ENCODE results near the gene VPS26C. TPM values are rescaled to one million over a fixed set of nuclear protein-coding genes. Genes with fewer than 3 reads are reported as not detected.

Gene VPS26C
- total RNA-seq, 2 experiments from 2014 or later: 96.2 to 98.7 TPM

DNA sequence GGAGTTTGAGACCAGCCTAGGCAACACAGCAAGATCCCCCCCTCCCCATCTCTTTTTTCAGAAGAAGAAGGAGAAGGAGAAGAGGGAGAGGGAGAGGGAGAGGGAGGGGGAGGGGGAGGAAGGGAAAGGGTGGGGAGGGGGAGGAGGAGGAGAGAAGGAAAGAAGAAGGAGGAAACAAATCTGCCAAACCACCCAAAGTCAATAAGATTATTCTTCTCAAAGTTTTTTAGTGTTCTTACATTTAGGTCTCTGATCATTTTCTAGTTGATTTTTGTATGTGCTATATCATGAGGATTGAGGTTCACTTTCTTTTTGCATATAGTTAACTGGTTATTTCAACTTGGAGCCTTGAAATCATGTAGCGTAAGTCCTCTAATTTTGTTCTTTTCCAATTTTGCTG is 56.3 kb downstream of the VPS26C start:
- peaks cover 26% of the 10 kb centered on the region for H3K4me1 Mint-ChIP-seq (ENCODE audit: low read depth)
- ChIA-PET POLR2A (no interaction called here), CTCF (no interaction called here)
- H3K36me3 Mint-ChIP-seq (ENCODE audit: low read depth): peaks cover 5% of the 10 kb centered on the region
- H3K27ac Mint-ChIP-seq: no peak overlapping the region
- H3K9me3 Mint-ChIP-seq (ENCODE audit: insufficient read depth): no peaks in the 10 kb centered on the region
- ATAC-seq (no peak), DNase-seq (no peak)
- H3K4me3 Mint-ChIP-seq: no peak overlapping the region
- H3K27me3 Mint-ChIP-seq (ENCODE audit: low read depth): peaks cover 4% of the 10 kb centered on the region

DNA sequence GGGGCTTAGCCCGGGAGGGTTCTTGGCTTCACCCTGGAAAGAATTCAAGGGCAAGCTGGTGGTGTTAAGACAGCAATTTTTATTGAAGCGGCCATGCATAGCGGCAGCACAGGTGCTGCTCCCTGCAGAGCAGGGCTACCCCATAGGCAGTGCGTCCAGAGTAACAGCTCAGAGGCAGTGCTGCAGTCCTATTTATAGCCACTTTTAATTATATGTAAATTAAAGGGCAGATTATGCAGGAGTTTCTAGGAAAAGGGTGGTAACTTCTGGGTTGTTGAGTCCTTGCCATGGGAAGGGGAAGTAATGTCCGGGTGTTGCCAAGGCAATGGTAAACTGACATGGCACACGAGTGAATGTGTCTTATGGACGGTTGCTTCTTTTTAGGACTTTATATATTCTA is 57.0 kb downstream of the VPS26C start:
- CTCF ChIA-PET: no interaction called here
- Mint-ChIP-seq H3K36me3 (ENCODE audit: low read depth) (peaks cover 5% of the 10 kb centered on the region), H3K4me3 (no peak overlapping the region), H3K9me3 (ENCODE audit: insufficient read depth) (no peaks in the 10 kb centered on the region), H3K4me1 (ENCODE audit: low read depth) (peaks cover 26% of the 10 kb centered on the region), H3K27me3 (ENCODE audit: low read depth) (peaks cover 4% of the 10 kb centered on the region), H3K27ac (no peak overlapping the region)
- POLR2A ChIA-PET: interaction anchor here (0.8 to 1.0 kb wide), 2 partner anchors 11 to 52 kb away, joined by 3 to 4 read pairs; no protein-coding TSS in a partner anchor
- DNase-seq (no peak), ATAC-seq (no peak)

DNA sequence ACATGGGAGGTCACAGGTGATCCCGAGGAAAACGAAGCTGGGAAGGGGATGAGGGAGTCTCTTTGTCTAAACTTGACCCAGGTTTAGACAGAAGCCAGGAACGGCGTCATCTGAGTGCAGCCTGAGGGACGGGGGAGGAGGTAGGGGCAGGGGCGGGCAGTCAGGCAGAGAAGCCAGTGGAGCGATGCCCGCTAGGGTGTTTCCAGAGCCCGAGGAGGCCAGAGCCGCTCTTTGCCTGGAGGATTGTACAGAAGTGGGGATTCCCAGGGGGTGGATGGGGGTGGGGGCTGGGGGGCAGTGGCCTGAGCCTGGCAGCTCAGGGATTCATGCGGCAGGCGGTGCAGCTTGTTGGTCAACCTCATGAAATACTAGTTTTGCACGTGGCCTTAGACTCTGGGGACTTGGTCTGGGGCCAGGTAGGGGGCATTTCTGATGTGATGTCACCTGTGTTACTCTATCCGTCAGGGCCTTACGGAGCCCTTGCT is 58.4 kb downstream of the VPS26C start:
- Mint-ChIP-seq H3K9me3 (ENCODE audit: insufficient read depth) (no peaks in the 10 kb centered on the region), H3K27ac (peak overlapping the region; percentile 86), H3K27me3 (ENCODE audit: low read depth) (peaks cover 4% of the 10 kb centered on the region), H3K36me3 (ENCODE audit: low read depth) (peaks cover 7% of the 10 kb centered on the region), H3K4me1 (ENCODE audit: low read depth) (peaks cover 26% of the 10 kb centered on the region), H3K4me3 (no peak overlapping the region)
- ATAC-seq: no peak
- ChIA-PET POLR2A (interaction anchor here (1.8 kb wide), 1 partner anchor 11 kb away, joined by 7 read pairs; no protein-coding TSS in a partner anchor), CTCF (interaction anchor here (1.0 to 1.1 kb wide), 2 partner anchors 11 to 199 kb away, joined by 3 to 4 read pairs; no protein-coding TSS in a partner anchor)
- DNase-seq: no peak

DNA sequence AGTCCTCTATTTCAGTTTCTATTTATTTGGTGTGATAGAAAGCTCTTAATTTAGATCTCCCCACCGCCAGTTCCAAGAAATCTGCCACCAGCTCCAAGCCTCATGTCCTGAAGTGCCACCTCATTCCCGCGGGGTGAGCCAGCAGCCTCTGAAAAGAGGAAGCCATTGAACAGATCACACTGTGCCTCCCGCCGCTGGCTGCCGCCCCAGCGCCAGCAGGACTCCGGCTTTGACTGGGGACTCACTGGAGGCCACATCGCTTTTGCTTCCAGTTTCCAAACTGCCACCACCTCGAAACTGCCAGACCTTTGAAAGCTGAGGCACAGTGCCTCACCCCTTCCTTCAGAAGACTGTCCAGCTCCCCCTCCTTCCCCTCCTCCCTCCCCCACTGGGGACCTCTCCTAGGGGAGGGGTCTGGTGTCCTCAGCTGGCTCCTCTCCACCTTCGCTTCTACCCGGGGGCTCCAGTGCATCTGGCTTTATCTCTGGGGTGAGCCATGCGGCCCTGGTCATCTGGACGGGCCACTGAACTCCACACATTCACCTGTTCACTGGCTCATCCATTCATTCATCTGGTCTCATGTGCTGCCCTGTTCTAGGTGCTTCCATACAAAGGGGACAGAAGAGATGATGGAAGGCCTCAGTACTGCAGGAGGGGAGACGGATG is 58.9 kb downstream of the VPS26C start:
- Mint-ChIP-seq H3K27me3 (ENCODE audit: low read depth) (peaks cover 4% of the 10 kb centered on the region), H3K4me1 (ENCODE audit: low read depth) (peaks cover 26% of the 10 kb centered on the region), H3K36me3 (ENCODE audit: low read depth) (peaks cover 7% of the 10 kb centered on the region), H3K9me3 (ENCODE audit: insufficient read depth) (no peaks in the 10 kb centered on the region), H3K4me3 (peak overlapping the region; percentile 62), H3K27ac (peak overlapping the region; percentile 86)
- ChIA-PET POLR2A (interaction anchor here (0.5 to 1.8 kb wide), 4 partner anchors 12 to 60 kb away, joined by 3 to 7 read pairs (median 4); no protein-coding TSS in a partner anchor), CTCF (interaction anchor here (1.0 to 1.1 kb wide), 4 partner anchors 12 to 210 kb away, joined by 3 to 4 read pairs (median 3); no protein-coding TSS in a partner anchor)
- peak; percentile 68 for ATAC-seq
- DNase-seq: peak; percentile 56

DNA sequence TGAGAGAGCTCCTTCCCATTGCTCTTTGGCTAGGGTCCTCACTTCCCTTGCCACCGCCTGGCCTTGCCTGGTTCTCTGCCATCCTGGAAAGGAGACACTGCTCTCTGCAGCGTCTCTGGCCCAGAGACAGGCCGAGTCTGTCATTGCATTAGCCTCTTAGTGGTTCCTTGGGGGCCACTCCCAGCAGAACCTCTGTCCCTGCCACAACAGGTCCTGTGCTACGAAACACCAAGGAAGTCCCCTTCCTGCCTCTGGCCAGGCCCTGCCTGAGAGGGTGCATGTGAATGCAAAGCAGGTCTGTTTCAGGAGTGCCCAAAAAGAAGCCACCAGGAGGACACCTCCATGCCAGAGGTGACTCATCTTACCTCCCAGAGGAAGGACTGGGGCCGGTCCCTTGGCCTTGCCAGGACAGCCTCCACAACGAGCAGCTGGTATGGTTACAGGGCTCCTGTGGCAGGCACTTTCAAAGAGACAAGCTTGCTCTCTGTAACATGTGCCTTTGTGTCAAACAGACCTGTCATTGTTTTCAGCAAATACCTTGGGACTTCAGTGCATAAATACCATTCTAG is 59.6 kb downstream of the VPS26C start:
- Mint-ChIP-seq H3K9me3 (ENCODE audit: insufficient read depth) (no peaks in the 10 kb centered on the region), H3K27me3 (ENCODE audit: low read depth) (peaks cover 4% of the 10 kb centered on the region), H3K27ac (peak overlapping the region; percentile 86), H3K4me1 (ENCODE audit: low read depth) (peaks cover 26% of the 10 kb centered on the region), H3K36me3 (ENCODE audit: low read depth) (peaks cover 7% of the 10 kb centered on the region), H3K4me3 (peak overlapping the region; percentile 62)
- ATAC-seq (peak; percentile 62), DNase-seq (peak; percentile 37)
- ChIA-PET CTCF (interaction anchor here (1.0 to 1.1 kb wide), 3 partner anchors 12 to 211 kb away, joined by 3 to 4 read pairs (median 3); no protein-coding TSS in a partner anchor), POLR2A (interaction anchor here (0.5 to 1.8 kb wide), 4 partner anchors 12 to 60 kb away, joined by 3 to 7 read pairs (median 4); no protein-coding TSS in a partner anchor)

DNA sequence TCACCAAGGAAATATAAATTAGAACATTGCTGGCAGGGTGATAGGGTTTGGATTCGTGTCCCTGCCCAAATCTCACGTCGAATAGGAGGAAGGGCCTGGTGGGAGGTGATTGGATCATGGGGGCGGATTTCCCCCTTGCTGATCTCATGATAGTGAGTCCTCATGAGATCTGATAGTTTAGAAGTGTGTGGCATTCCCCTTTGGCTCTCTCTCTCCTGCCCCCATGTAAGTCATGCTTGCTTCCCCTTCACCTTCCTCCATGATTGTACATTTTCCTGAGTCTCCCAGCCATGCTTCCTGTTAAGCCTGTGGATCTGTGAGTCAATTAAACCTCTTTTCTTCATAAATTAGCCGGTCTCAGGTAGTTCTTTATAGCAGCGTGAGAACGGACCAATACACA is 60.6 kb downstream of the VPS26C start:
- CTCF ChIA-PET: interaction anchor here (1.2 kb wide), 1 partner anchor 358 kb away, joined by 3 read pairs; no protein-coding TSS in a partner anchor
- ATAC-seq (no peak), DNase-seq (no peak)
- H3K4me3 Mint-ChIP-seq: no peak overlapping the region
- no peaks in the 10 kb centered on the region for H3K9me3 Mint-ChIP-seq (ENCODE audit: insufficient read depth)
- H3K4me1 Mint-ChIP-seq (ENCODE audit: low read depth): peaks cover 26% of the 10 kb centered on the region
- POLR2A ChIA-PET: no interaction called here
- H3K36me3 Mint-ChIP-seq (ENCODE audit: low read depth): peaks cover 15% of the 10 kb centered on the region
- no peak overlapping the region for H3K27ac Mint-ChIP-seq
- peaks cover under 1% of the 10 kb centered on the region for H3K27me3 Mint-ChIP-seq (ENCODE audit: low read depth)

DNA sequence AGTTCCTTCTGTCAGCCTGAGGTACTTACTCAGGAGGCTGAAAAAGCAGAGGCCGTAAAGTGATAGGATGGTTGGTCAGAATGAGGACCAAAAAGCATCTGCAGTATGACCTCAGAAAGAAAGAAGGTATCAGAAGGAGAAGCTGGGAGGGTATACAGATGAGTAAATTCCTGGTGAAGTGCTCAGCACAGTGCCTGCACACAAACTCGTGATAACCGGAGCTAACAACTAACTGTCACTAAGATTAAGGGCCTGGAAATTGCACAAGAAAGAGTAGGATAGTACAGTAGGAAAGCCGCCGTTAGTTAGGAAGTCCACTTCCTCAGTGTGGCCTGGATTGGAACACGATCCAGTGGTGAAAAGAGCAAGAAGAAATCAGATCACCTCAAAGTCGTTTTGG is 62.6 kb downstream of the VPS26C start:
- no peaks in the 10 kb centered on the region for H3K27me3 Mint-ChIP-seq (ENCODE audit: low read depth)
- H3K4me3 Mint-ChIP-seq: no peak overlapping the region
- H3K4me1 Mint-ChIP-seq (ENCODE audit: low read depth): peaks cover 24% of the 10 kb centered on the region
- ATAC-seq (no peak), DNase-seq (no peak)
- no peaks in the 10 kb centered on the region for H3K9me3 Mint-ChIP-seq (ENCODE audit: insufficient read depth)
- no peak overlapping the region for H3K27ac Mint-ChIP-seq
- peaks cover 13% of the 10 kb centered on the region for H3K36me3 Mint-ChIP-seq (ENCODE audit: low read depth)
- CTCF ChIA-PET: no interaction called here
- POLR2A ChIA-PET: no interaction called here

DNA sequence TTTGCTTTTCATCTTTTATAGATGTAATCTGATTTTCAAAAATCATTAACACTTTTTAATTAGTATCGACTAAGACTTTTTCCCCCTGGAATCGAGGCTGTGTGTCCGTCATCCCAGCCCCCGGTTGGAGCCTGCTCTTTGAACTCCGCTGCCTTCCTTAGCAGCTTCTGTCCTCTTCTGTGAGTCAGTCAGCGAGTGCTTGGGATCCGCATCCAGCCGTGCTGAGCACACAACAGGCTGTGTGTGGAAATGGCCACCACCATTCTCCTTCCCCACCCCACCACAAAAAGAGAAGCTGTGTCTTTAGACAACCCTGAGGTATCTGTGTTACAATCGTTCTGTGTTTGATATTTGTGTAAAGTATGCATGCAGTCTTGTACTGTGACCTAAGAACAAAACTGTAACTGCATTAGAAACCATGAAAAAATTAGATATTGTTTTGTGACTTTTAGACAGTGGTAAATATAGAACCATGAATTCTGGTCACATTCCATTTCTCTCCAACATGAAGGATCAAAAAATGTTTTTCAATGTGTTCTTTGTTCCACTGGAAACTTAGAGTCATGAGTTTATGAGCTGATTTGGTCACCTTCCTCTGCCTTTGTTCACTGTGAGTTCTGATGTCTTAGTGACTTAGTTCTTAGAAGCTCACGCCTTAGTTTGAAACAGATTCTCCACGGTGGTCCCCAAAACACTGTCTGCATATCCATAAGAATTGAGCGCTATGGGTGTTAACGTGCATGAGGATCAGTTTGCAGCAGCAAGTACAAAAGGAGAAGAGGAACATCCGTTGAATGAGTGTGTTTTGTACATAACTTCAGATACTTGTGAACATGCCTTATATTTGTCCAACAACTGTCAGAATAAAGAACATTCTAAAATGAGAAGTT is 64.7 kb downstream of the VPS26C start:
- no peaks in the 10 kb centered on the region for H3K9me3 Mint-ChIP-seq (ENCODE audit: insufficient read depth)
- peaks cover 14% of the 10 kb centered on the region for H3K36me3 Mint-ChIP-seq (ENCODE audit: low read depth)
- no peak overlapping the region for H3K27ac Mint-ChIP-seq
- ATAC-seq (no peak), DNase-seq (no peak)
- peaks cover 11% of the 10 kb centered on the region for H3K4me1 Mint-ChIP-seq (ENCODE audit: low read depth)
- ChIA-PET CTCF (no interaction called here), POLR2A (no interaction called here)
- H3K4me3 Mint-ChIP-seq: no peak overlapping the region
- H3K27me3 Mint-ChIP-seq (ENCODE audit: low read depth): no peaks in the 10 kb centered on the region

DNA sequence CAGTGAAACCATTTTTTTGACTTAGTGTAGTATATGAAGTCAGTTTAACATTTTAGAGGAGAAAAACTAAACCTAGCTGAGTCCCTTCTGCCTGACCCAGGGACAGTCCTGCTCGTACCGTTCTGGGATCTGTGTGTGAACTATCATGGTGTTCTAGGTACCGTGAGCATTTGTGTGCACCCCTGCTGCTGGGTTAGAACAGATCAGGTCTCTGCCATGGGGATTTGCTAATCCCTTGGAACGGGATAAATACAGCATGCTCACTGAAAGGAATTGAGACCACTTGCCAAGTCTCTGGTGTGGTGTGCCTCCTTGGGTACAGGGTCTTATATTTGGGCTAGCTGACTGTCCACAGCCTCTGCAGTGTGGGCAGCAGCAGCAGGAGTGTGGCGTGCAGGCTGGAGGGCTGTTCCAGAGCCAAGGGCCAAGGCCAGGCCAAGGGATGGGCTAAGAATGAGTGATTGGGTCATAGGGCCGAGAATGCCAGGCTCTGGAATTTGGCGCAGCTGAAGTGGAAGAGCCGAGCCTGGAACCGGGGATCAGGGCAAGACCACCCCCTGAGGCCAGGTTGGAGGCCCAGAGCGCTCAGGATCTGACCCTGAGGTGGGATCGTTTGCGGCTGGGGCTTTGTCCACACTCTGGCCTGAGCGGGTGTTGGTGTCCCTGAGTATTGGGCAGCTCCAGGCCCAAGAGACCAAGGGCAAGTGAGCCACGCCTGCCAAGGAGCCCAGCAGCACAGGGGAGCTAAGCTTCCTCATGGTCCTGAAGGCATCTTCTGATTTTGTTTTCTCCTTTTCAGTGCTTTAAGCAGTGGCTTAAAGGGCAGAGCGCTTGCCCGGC is 66.3 kb downstream of the VPS26C start:
- no peak overlapping the region for H3K27ac Mint-ChIP-seq
- no peaks in the 10 kb centered on the region for H3K27me3 Mint-ChIP-seq (ENCODE audit: low read depth)
- peaks cover 14% of the 10 kb centered on the region for H3K36me3 Mint-ChIP-seq (ENCODE audit: low read depth)
- ChIA-PET CTCF (no interaction called here), POLR2A (interaction anchor here (2.0 kb wide), 1 partner anchor 66 kb away, joined by 11 read pairs; the partner anchor contains the start of gene VPS26C)
- ATAC-seq: no peak
- no peak for DNase-seq
- no peaks in the 10 kb centered on the region for H3K9me3 Mint-ChIP-seq (ENCODE audit: insufficient read depth)
- no peaks in the 10 kb centered on the region for H3K4me1 Mint-ChIP-seq (ENCODE audit: low read depth)
- no peak overlapping the region for H3K4me3 Mint-ChIP-seq

DNA sequence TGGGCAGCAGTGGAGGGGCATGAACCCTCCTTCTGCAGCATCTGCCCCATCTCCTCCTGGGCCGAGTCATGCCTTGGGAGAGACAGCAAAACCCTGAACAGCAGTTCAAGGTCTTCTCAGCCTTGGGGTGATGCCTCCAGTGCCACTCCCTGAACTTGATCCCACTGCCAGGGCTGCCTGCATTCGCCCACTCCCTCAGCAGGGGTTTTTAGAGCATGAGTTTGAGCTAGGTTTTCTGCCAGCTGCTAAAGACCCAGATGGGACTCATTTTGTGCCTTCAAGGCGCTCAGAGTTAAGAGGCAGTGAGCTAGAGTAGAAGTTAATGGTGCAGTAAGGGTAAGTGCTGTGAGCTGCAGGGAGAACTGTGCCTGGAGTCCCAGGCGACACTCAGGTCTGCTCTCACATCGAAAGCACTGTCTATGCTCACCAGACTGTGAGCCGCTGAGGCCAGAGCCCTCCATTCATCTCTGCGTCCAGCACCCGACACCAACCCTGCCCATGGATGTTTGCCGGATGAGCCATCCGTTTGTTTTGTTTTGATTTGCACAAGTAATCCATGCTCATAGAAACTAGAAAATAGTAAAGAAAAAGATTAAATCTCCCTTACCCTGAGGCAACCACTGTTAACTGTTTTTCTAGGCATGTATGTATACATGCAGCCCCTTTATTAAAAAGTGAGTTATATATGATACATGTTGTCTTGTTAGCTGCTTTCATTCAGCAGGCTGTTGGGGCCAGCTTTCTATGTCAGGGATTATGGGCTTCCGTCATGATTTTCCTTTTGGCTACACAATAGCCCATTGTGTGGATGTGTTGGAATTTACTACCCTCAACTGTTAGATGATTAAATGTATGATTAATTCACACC is 67.8 kb downstream of the VPS26C start:
- ChIA-PET CTCF (no interaction called here), POLR2A (interaction anchor here (2.0 kb wide), 1 partner anchor 68 kb away, joined by 11 read pairs; the partner anchor contains the start of gene VPS26C)
- no peak for DNase-seq
- Mint-ChIP-seq H3K4me3 (no peak overlapping the region), H3K9me3 (ENCODE audit: insufficient read depth) (no peaks in the 10 kb centered on the region), H3K36me3 (ENCODE audit: low read depth) (peaks cover 22% of the 10 kb centered on the region), H3K27me3 (ENCODE audit: low read depth) (no peaks in the 10 kb centered on the region), H3K27ac (no peak overlapping the region), H3K4me1 (ENCODE audit: low read depth) (no peaks in the 10 kb centered on the region)
- no peak for ATAC-seq

All from activated CD8-positive, alpha-beta T cell treated with anti-CD3 and anti-CD28 coated beads, Interleukin-2, amount 10 ng/mL, durations not matched to agents 7 days and 5 days (primary cell).